GM19193 (cell line): ENCODE measurements around the gene IFIT3.

ENCODE experiments used
- POLR2A ChIP-seq: IDR thresholded peaks from 4 replicates; pipeline ENCODE4 v1.6.1; 2011; ENCODE audit not compliant: insufficient read depth, insufficient read length; ENCODE audit errors: extremely low read depth

IFIT3 gene, protein sequence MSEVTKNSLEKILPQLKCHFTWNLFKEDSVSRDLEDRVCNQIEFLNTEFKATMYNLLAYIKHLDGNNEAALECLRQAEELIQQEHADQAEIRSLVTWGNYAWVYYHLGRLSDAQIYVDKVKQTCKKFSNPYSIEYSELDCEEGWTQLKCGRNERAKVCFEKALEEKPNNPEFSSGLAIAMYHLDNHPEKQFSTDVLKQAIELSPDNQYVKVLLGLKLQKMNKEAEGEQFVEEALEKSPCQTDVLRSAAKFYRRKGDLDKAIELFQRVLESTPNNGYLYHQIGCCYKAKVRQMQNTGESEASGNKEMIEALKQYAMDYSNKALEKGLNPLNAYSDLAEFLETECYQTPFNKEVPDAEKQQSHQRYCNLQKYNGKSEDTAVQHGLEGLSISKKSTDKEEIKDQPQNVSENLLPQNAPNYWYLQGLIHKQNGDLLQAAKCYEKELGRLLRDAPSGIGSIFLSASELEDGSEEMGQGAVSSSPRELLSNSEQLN

GRCh38 chr10:89327803-89328441 lies at the start of gene IFIT3:
IFIT3 (plus strand) TSS chr10:89327997; CDS start chr10:89328074, 77 bp downstream.
- peak; percentile 55 for TF ChIP-seq POLR2A

GRCh38 chr10:89278034-89278535 lies 49.7 kb upstream of the IFIT3 start:
- TF ChIP-seq POLR2A, result no peak

GRCh38 chr10:89278900-89279392 lies 48.9 kb upstream of the IFIT3 start:
- TF ChIP-seq POLR2A, result no peak

- no peak for TF ChIP-seq POLR2A
Measured at GRCh38 chr10:89279421-89279869, 48.4 kb upstream of the IFIT3 start.

DNA sequence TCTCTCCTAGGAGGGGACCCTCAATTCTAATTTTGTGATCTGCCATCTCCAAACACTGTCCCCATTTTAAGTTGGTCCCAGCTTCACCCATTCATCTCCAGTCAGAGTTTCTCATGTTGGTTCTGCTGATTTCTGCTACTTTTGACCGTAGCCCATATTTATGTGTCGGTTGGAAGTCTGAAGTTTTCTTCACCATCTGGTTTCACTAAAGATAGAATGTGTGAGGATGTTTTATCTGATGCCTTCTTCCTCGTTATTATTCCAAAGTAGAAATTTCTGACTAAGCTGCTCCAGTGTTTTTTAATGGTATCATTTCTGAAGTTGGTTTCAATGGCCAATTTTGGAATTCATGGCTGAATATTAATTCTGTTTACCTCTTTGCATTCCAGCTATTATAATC lies 47.3 kb upstream of the IFIT3 start:
- TF ChIP-seq POLR2A, result no peak

GRCh38 chr10:89281606-89282395 lies 46.0 kb upstream of the IFIT3 start:
- TF ChIP-seq POLR2A, result no peak

DNA sequence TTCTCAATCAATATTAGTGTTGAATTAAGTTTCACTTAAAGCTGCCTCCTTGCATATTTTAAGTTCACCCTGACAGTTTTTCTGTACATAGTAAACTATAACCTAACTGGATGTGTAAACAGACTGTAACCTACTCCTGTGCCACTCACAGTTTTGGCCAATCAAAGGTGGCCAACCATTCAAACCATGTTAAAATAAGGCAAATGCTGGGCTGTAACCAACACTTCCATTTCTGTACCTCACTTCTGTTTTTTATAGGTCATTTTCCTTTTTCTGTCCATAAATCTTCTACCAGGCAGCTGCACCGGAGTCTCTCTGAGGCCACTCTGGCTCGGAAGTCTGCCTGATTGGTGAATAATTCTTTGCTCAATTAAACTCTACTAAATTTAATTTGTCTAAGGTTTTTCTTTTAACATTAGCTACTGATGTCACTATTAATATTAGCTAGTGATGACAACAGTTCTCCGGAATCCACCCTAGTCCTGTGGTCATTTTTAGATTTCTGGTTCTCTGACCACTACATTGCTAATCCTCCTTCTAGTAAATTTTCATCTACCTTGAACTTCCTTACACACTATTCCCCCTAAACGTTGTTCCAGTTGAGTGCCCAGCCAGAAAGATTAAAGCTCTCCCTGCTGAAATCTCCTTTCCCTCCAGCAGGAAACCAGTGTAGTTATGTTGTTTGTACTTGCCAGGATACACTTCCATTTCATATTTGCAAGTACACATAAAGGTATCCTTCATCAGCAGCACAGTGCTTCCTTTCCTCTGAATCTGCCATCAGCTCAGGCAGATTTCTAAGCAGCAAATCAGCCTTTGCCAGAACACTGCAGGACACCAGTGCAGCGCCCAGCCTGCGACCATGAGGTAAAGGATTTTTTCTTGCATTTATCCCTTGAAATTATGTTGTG lies 44.5 kb upstream of the IFIT3 start:
- no peak for TF ChIP-seq POLR2A

DNA sequence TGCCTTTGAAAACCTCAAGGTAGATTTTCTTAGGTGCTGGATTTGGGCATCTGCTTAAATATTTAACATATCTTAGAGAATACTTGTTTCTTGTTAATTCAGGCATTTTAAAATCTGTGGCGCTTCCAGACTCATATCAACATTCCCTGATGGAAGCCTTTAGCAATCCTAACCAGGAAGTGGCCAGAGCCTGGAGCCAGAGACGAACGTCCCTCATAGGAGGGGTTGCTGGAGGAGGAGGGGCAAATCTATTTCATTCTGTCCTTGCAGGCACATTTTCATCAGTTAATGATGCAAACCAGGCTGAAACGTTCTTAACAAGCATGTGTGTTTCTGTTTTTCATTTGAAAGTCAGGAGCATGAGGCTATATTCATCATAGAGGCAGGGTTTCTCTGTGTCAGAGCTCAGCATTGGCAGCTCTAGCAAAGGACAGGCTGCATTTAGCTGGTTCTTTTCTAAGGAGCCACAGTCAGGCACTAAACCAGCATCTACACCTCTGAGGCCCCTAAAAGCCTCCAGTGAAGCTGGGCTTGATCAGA lies 43.8 kb upstream of the IFIT3 start:
- TF ChIP-seq POLR2A, result no peak

GRCh38 chr10:89294721-89295239 lies 33.0 kb upstream of the IFIT3 start:
- no peak for TF ChIP-seq POLR2A

- TF ChIP-seq POLR2A, result no peak
Measured at GRCh38 chr10:89295597-89295996, 32.2 kb upstream of the IFIT3 start.

GRCh38 chr10:89296220-89296648 lies 31.6 kb upstream of the IFIT3 start:
- no peak for TF ChIP-seq POLR2A

GRCh38 chr10:89297356-89297755 lies 30.4 kb upstream of the IFIT3 start:
- TF ChIP-seq POLR2A, result no peak

DNA sequence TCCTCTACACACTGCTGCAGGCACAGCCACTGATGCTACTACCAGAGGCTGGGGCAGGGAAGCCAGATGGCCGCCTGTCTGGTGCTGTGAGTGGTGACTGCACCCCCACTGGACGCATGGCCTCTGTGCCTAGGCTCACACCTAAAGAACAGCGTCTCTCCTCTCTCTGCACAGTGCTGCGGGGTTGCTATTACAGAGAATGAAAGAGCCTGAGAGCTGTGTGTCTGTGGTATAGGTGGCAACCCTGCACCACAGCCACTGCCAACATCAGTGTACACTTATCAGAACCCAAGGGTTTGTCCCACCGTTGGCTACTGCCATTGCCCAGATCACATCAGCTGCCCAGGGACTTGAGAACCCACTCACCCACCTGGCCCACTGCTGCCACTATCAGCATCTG lies 30.0 kb upstream of the IFIT3 start:
- TF ChIP-seq POLR2A, result no peak

DNA sequence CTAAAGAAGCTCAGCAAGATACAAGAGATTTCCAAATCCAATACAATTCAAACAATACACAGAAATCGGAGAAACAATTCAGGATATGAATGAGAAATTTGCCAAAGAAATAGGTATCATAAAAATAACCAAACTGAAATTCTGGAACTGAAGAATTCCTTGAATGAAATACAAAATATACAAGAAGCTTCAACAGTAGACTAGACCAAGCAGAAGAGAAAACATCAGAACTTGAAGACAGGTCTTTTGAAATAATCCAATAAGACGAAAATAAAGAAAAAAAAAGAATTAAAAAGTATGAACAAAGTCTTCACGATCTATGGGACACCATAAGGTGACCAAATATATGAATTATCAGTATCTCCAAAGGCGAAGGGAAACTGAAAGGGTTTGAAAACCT lies 28.8 kb upstream of the IFIT3 start:
- TF ChIP-seq POLR2A, result no peak

GRCh38 chr10:89301232-89301631 lies 26.6 kb upstream of the IFIT3 start:
- no peak for TF ChIP-seq POLR2A
